DMS53 treated with DMSO at 0.1 percent for 48 hours (cell line): Measurements from ENCODE around the gene ZNF507.
"Not testable (repeated sequence)": the region's sequence is repeated elsewhere in the genome, so short reads cannot be mapped to it uniquely, and the experiment has no call there.

ENCODE experiments used
- DNase-seq: peaks from one replicate; lab custom pipeline; 2025; ENCODE audit not compliant: unreplicated experiment; lab: John Stamatoyannopoulos, UW

ZNF507 gene

DNA sequence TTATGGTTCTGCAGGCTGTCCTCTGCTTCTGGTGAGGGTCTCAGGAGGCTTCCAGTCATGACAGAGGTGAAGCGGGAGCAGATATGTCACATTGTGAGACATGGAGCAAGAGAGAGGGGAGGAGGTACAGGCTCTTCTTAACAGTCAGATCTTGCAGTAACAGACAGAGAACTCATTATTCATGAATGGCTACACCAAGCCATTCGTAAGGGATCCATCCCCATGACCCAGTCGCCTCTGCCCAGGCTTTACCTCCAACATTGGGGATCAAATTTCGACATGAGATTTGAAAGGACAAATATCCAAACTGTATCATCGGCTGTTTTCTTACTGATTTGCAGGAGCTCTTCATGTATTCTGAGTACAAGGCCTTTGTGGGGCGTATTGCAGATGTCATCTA is 21.7 kb downstream of the ZNF507 start:
- no peak for DNase-seq

- no peak for DNase-seq
These were observed 22.6 kb downstream of the ZNF507 start for GRCh38 chr19:32367948-32368536.

DNA sequence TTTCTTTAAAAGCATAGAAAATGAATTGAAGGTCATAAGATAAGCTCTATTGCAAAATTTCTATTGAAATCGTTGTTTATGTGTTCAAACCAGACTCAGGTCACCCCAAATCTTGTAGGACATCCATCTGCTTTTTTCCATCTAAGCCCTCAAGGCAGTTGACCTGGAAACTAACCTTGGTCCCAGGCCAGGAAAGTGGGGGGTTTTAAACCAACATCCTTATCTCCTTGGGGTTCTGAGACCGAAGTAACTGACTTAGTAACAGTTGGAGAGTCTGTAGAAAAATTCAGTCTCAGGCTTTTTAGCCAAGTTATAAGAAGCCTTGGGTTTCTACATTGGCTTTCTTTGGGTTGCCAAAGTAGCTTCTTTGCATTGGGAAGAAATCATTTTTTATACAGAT is 23.4 kb downstream of the ZNF507 start:
- no peak for DNase-seq

GRCh38 chr19:32372726-32373517 is 27.5 kb downstream of the ZNF507 start:
- no peak for DNase-seq

- DNase-seq = peak; percentile 94
These were observed 28.3 kb downstream of the ZNF507 start for GRCh38 chr19:32373585-32374295.

DNA sequence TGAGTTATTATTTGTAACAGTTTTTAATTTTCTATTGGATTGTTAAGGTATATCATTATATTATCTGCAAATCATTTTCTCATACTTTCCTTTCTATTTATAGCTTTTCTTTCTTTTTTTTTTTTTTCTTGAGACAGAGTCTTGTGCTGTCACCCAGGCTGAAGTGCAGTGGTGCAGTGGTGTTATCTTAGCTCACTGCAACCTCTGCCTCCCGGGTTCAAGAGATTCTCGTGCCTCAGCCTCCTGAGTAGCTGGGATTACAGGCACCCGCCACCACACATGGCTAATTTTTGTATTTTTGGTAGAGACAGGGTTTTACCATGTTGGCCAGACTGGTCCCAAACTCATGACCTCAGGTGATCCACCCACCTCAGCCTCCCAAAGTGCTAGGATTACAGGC is 29.0 kb downstream of the ZNF507 start:
- DNase-seq = not testable (repeated sequence)

DNA sequence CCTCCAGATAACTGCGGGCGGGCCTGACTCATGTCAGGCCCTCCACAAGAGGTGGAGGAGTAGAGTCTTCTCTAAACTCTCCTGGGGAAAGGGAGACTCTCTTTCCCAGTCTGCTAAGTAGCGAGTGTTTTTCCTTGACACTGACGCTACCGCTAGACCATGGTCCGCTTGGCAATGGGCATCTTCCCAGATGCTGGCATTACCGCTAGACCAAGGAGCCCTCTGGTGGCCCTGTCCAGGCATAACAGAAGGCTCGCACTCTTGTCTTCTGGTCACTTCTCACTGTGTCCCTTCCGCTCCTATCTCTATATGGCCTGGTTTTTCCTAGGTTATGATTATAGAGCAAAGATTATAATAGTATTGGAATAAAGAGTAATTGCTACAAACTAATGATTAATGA is 31.7 kb downstream of the ZNF507 start:
- not testable (repeated sequence) for DNase-seq

DNA sequence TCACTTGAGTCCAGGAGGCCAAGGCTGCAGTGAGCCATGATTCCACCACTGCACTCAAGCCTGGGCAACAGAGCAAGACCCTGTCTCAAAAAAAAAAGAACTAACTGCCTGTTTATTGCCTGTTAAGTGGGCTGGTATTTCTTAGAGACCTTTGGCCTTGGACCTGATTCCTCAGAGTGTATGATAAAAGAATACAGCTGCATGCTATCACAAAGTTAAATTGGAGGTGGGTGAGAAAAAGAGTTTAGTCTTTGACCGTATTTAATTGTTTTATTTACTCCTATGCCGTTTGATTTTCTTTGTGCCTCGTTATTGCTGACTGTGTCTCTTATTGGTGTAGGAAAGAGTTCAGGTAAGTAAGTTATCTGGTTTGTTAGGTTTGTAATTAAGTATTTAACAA is 34.9 kb downstream of the ZNF507 start:
- no peak for DNase-seq

DNA sequence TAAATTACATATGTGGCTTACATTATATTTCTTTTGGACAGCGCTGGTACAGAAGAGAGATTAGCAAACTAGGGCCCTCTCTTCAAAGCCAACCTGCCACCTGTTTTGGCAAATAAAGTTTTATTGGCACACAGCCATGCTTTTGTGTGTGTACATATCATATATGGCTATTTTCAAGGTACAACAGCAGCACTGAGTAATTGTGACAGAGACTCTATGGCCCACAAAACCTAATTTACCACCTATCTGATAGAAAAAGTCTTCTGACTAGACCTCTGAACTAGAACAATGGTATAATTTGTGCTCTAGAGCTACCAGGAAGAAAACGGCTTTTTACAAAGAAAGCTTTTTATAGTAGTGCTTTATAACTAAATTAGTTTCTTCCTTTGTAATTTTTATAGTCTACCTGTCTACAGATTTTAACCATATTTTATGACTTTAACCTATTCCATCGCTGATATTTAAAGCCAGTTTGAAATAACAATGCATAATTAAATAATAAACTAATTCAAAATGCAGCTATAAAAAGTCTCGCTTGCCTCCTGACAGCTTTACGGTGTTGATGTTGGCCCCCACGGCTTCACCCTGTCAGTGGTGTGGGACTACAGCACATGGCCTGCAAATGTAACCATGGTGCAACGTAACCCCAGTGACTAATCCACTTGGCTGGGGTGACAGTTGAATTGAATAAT is 42.4 kb downstream of the ZNF507 start:
- DNase-seq = no peak

DNA sequence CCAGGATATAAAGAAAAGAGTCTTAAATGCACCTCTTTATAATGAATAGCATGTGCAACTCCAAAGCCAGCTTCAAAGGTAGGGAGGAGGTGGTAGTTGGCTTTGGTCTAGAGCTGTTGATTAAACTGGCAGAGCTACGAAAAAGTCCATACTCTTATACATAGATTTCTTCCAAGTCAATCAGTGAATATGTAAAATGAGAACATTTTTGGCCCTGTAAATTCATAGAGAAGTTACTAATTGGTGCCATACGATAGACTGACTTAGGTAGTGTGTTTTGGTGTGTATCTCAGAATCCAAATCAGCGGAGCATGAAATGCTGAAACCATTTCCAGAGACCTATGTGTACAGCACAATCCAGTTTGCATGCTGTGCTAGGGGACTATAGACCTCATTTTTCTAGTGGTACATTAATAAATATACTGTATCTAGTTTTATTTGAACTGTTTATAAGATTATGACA is 43.0 kb downstream of the ZNF507 start:
- no peak for DNase-seq

DNA sequence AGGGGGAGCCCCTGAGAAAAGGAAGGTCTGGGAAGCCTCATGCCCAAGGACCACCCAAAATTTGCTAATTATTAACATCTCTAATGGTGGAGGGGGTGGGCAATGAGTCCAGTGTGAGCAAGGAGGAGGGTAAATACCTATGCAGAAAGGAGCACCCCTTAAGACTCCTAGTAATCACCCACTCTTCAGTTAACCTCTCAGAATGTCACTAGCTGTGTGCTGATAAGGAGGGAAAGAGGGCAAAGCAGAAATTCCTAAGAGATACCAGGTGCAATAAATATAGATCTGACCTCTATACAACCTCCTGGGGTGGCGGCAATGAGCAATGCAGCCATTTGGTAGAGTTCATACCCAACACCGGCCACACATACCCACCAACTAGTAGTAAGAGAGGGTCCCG is 47.5 kb downstream of the ZNF507 start:
- no peak for DNase-seq

DNA sequence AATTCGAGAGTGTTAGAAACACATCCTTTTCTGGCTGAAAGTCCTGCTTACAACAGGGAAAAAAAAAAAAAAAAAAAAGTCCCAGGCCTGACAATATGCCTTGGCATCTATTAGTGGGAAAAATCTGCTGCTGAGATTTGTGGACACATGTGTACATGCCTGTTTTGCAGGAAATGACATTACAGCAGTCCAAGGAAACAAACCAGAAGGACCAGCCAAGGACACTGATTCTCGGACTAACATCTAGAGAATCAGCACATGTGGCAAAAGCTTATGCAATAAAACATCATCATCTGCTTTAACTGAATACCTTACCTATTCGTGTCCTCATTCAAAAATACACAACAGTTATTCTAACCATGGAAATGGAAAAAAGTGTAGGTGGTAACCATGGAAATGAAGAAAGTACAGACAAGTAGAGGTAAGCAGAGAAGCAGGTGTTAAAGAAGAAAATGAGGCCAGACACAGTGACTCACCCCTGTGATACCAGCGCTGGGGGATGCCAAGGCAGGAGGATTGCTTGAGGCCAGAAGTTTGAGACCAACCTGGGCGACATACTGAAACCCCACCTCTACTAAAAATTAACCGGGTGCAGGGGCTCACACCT is 50.7 kb downstream of the ZNF507 start:
- no peak for DNase-seq

- DNase-seq = no peak
These were observed 52.3 kb downstream of the ZNF507 start for GRCh38 chr19:32397671-32398101.

DNA sequence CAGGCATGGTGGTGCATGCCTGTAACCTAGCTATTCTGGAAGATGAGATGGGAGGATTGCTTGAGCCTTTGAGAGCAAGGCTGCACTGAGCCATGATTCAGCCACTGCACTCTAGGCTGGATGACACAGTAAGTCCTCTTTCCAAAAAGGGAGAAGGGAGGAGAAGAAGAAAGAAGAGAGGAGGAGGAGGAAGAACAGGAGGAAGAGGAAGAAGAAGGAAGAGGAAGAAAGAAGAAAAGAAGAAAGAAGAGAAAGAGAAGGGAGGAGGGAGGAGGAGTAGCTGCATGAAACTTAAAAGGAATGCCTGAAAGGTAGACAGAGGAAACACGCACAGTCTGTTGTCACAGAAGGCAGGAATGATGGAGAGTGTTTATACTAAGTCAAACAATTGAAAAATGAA is 56.6 kb downstream of the ZNF507 start:
- DNase-seq = no peak

DNA sequence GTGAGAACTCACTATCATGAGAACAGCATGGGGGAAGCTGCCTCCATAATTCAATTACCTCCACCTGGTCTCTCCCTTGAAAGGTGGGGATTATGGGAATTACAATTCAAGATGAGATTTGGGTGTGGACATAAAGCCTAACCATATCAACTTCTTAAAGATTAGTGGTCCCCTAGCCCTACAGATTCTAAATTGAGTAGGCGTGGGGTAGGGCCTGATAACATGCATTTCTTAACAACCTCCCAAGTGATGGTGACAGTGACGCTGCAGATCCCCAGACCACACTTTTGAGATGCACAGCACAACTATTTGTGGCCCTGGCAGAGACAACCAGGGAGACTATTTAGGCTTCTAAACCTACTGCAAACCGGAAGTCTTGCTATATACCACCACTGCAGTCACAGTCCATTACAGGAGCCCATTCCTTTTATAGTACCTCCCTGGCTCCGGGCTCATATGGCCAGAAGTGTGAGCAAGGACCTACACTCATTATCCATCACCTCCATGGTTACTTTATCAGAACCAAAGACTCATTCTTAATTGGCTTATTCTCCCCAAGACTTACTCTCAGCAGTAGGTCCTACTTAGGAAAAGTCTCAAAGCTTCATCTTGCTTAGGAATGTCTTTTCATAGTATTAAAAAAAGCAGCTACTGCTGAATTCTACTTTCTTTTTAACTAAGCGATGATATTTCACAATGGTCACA is 58.0 kb downstream of the ZNF507 start:
- no peak for DNase-seq

DNA sequence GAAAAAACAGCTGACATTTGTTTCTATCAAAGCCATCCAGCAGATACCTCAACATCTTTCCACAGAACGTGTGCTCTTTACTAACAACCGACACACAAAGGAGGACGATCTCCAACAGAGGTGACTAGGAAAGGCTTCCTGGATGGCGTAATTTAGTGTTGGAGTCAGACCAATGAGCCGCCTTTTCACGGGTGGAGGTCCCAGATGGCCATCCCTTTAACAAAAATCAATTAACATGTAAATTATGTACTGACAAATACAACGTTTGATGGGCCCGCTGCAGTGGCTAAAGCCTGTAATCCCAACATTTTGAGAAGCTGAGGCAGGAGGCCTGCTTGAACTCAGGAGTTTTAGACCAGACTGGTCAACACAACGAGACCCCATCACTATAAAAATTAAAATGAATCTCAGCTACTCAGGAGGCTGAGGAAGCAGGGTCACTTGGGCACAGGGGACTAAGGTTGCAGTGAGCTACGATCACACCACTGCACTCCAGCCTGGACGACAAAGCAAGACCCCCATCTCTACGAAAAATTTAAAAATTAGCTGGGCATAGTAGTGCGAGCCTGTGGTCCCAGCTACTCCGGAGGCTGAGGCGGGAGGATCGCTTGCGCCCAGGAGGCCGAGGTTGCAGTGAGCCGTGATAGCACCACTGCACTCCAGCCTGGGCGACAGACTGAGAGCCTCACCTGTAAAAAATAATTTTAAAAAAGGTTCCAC is 59.0 kb downstream of the ZNF507 start:
- no peak for DNase-seq

GRCh38 chr19:32404933-32405430 is 59.6 kb downstream of the ZNF507 start:
- DNase-seq = no peak

GRCh38 chr19:32405431-32406160 is 60.2 kb downstream of the ZNF507 start, which contains the start of gene DPY19L3:
Gene DPY19L3, plus strand, starts transcription at chr19:32405770. Its CDS starts 2,484 bp downstream, at chr19:32408254.
- DNase-seq = peak; percentile 49
